Thyroid gland (tissue), 4 donors: Measurements from ENCODE around the gene SGIP1. TPM values are rescaled to one million over a fixed set of nuclear protein-coding genes. Genes with fewer than 3 reads are reported as not detected.

ENCODE experiments used
- DNase-seq, 2 donors: peaks; one replicate each; pipeline ENCODE4 v3.0.0-alpha.2; 2019
- H3K27ac ChIP-seq, 3 donors: fragments of 200-600 bp; sonication (generic); 1 replicate in 2 of 3; 2 replicates in 1 of 3; pipeline ENCODE4 v1.5.1; 2016 to 2019; ENCODE audit warnings: mild to moderate bottlenecking in 1 of 3, moderate library complexity in 1 of 3
- H3K27me3 ChIP-seq: fragments of 200-600 bp; sonication (generic); one replicate; pipeline ENCODE4 v1.5.1; 2019
- H3K36me3 ChIP-seq, 2 donors: fragments of 200-600 bp; sonication (generic); one replicate each; pipeline ENCODE4 v1.5.1; 2016 to 2019
- H3K4me1 ChIP-seq, 2 donors: fragments of 200-600 bp; sonication (generic); one replicate each; pipeline ENCODE4 v1.5.1; 2017 to 2019
- H3K4me3 ChIP-seq, 3 donors: fragments of 200-600 bp; sonication (generic); replicated peaks in 1 of 3; 1 replicate in 2 of 3; 2 replicates in 1 of 3; pipeline ENCODE4 v1.5.1; 2016; ENCODE audit warnings: mild to moderate bottlenecking in 1 of 3
- H3K9me3 ChIP-seq: fragments of 200-600 bp; sonication (generic); one replicate; pipeline ENCODE4 v1.5.1; 2017
- POLR2A ChIP-seq, 2 donors: fragments of 450-650 bp; IDR thresholded peaks; one replicate each; pipeline ENCODE4 v1.6.1; 2017; ENCODE audit warnings: antibody characterized with exemption in 2 of 2, mild to moderate bottlenecking in 2 of 2, moderate library complexity in 1 of 2
- WGBS, 2 donors: methylation state at CpG; one replicate each; pipeline ENCODE4 v1.1.5; 2017; 5-methylcytosine and 5-hydroxymethylcytosine counted together
- intact Hi-C: fragments of 100-400 bp; cut with DNase I; formaldehyde crosslinking; loops from one replicate; pipeline ENCODE4 v1.15.1; 2023
- total RNA-seq, 4 donors: library from RNA; depleted of rRNA; stranded (reverse); fragments of >200 nt; gene quantifications; one replicate each; pipeline ENCODE4 v1.2.3, GENCODE V29; 2016
- TF ChIP-seq, protein P1 (sequence below), 6 experiments: fragments of 200-600 bp in 3 of 6; fragments of 450-650 bp in 3 of 6; sonication (generic) in 3 of 6; IDR thresholded peaks; one replicate each; pipeline ENCODE4 v1.5.1; 2016 to 2019; ENCODE audit warnings: antibody characterized with exemption in 6 of 6, mild to moderate bottlenecking in 2 of 6, inconsistent platforms in 1 of 6, moderate library complexity in 1 of 6

The SGIP1 gene
- total RNA-seq, 4 donors from 2014 or later: 18.7 to 25.6 (median 22.4) TPM

- H3K4me1 ChIP-seq: no peaks in the 10 kb centered on the region
- TF ChIP-seq POLR2A (IDR thresholded peaks at IDR 0.05): no peak
- TF ChIP-seq, protein P1, sequence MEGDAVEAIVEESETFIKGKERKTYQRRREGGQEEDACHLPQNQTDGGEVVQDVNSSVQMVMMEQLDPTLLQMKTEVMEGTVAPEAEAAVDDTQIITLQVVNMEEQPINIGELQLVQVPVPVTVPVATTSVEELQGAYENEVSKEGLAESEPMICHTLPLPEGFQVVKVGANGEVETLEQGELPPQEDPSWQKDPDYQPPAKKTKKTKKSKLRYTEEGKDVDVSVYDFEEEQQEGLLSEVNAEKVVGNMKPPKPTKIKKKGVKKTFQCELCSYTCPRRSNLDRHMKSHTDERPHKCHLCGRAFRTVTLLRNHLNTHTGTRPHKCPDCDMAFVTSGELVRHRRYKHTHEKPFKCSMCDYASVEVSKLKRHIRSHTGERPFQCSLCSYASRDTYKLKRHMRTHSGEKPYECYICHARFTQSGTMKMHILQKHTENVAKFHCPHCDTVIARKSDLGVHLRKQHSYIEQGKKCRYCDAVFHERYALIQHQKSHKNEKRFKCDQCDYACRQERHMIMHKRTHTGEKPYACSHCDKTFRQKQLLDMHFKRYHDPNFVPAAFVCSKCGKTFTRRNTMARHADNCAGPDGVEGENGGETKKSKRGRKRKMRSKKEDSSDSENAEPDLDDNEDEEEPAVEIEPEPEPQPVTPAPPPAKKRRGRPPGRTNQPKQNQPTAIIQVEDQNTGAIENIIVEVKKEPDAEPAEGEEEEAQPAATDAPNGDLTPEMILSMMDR (IDR thresholded peaks at IDR 0.05): no peak
- WGBS, 2 donors: 74 to 76% methylated on average over 9 of the region's 9 CpGs
- intact Hi-C loops: no loop called here
- H3K4me3 ChIP-seq: no peak overlapping the region
- no peaks in the 10 kb centered on the region for H3K27me3 ChIP-seq
- H3K36me3 ChIP-seq: no peaks in the 10 kb centered on the region
- H3K27ac ChIP-seq: no peak overlapping the region
- no peaks in the 10 kb centered on the region for H3K9me3 ChIP-seq
- no peak for DNase-seq
These were observed 205.6 kb downstream of the SGIP1 start for GRCh38 chr1:66739401-66740157.

- no peaks in the 10 kb centered on the region for H3K27me3 ChIP-seq
These were observed 211.5 kb downstream of the SGIP1 start for GRCh38 chr1:66745451-66745850.

DNA sequence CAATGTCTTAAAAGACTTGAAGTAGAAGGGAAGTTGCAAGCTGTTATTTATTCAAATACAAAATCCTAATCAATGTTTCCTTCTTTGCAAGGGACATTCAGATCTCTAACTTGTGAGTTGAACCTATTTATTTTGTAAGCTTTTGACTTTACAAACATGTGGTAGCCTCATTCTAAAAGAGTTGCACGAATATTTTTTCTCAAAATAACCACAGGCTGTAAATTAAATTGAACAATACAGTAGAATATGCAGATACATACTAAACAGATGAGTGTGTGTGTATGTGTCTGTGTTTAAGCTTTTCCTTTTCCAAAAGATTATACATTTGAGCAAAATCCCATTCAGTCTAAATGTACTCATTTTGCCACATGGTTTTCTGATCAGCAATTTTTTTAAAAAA, 213.5 kb downstream of the SGIP1 start:
- Histone ChIP-seq H3K9me3 (no peaks in the 10 kb centered on the region), H3K4me3 (no peak overlapping the region), H3K4me1 (peaks cover 3 to 7% of the 10 kb centered on the region in 2 donors), H3K27me3 (no peaks in the 10 kb centered on the region), H3K36me3 (no peaks in the 10 kb centered on the region), H3K27ac (no peak overlapping the region)
- no peak for TF ChIP-seq POLR2A (IDR thresholded peaks at IDR 0.05)
- TF ChIP-seq, protein P1 (IDR thresholded peaks at IDR 0.05): no peak
- WGBS, 2 donors: 37 to 39% methylated on average over 1 of the region's 1 CpG
- DNase-seq: no peak
- intact Hi-C loops: no loop called here

More at GRCh38 chr1:66745451-66745850, 211.5 kb downstream of the SGIP1 start:
- Histone ChIP-seq H3K36me3 (no peaks in the 10 kb centered on the region), H3K4me1 (no peaks in the 10 kb centered on the region), H3K9me3 (no peaks in the 10 kb centered on the region), H3K4me3 (no peak overlapping the region), H3K27ac (no peak overlapping the region)
- 82 to 86% methylated on average over 2 of the region's 2 CpGs for WGBS, 2 donors
- no peak for DNase-seq
- intact Hi-C loops: no loop called here
- TF ChIP-seq, protein P1 (IDR thresholded peaks at IDR 0.05): no peak
- no peak for TF ChIP-seq POLR2A (IDR thresholded peaks at IDR 0.05)

DNA sequence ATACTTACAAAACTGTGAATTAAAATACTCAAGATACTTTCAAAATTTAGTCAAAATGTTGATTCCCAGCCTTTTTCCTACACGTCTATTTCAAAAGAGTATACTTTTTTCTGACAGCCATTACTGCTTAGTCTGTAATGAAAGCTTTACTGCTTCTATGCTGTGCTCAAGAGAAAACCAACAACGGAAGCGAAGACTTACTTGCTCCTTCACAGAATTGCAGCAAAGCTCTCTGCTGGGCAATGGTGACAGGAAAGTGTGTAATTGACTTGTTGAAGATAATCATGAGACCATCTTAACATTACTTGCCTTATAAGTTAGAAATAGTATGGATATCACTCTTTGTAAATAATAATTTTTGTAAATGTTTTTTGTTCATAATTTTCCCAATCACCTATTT, 216.6 kb downstream of the SGIP1 start:
- no peaks in the 10 kb centered on the region for H3K36me3 ChIP-seq
- intact Hi-C loops: no loop called here
- H3K4me1 ChIP-seq: peaks cover 6 to 11% of the 10 kb centered on the region in 2 donors
- no peak for TF ChIP-seq POLR2A (IDR thresholded peaks at IDR 0.05)
- TF ChIP-seq, protein P1 (IDR thresholded peaks at IDR 0.05): no peak
- H3K27me3 ChIP-seq: no peaks in the 10 kb centered on the region
- H3K9me3 ChIP-seq: no peaks in the 10 kb centered on the region
- DNase-seq: no peak
- H3K27ac ChIP-seq: no peak overlapping the region
- 80% methylated on average over 3 of the region's 3 CpGs for WGBS, 2 donors
- no peak overlapping the region for H3K4me3 ChIP-seq

GRCh38 chr1:66751160-66751559, 217.2 kb downstream of the SGIP1 start:
- TF ChIP-seq, protein P1 (IDR thresholded peaks at IDR 0.05): no peak
- no peak for TF ChIP-seq POLR2A (IDR thresholded peaks at IDR 0.05)
- 92% methylated on average over 4 of the region's 4 CpGs for WGBS, 2 donors
- no peak overlapping the region for H3K4me3 ChIP-seq
- H3K27me3 ChIP-seq: no peaks in the 10 kb centered on the region
- H3K4me1 ChIP-seq: peaks cover 6 to 11% of the 10 kb centered on the region in 2 donors
- no peaks in the 10 kb centered on the region for H3K9me3 ChIP-seq
- H3K36me3 ChIP-seq: no peaks in the 10 kb centered on the region
- no peak for DNase-seq
- intact Hi-C loops: no loop called here
- no peak overlapping the region for H3K27ac ChIP-seq
